MM.1S (cell line): ENCODE results near the gene CLDN25.

Experiments used
- DNase-seq: peaks from one replicate; pipeline ENCODE4 v3.0.0-alpha.2; 2015
- H2AFZ ChIP-seq: fragments of 300-600 bp; sonication (generic); 2 replicates; pipeline ENCODE4 v1.6.0; 2016; ENCODE audit warnings: antibody characterized with exemption, low read length
- H3F3A ChIP-seq: fragments of 300-600 bp; sonication (generic); 2 replicates; pipeline ENCODE4 v1.6.1; 2016; ENCODE audit warnings: mild to moderate bottlenecking, antibody characterized with exemption, low read length, moderate library complexity, mixed read lengths; ENCODE audit not compliant: insufficient read depth
- H3K27ac ChIP-seq: fragments of 300-600 bp; sonication (generic); 2 replicates; pipeline ENCODE4 v1.5.1; 2016; ENCODE audit warnings: mild to moderate bottlenecking, low read length
- H3K27me3 ChIP-seq: fragments of 300-600 bp; sonication (generic); replicated peaks from 2 replicates; pipeline ENCODE4 v1.6.0; 2016; ENCODE audit warnings: low read length; ENCODE audit not compliant: insufficient read depth
- H3K36me3 ChIP-seq: fragments of 300-600 bp; sonication (generic); replicated peaks from 2 replicates; pipeline ENCODE4 v1.6.1; 2016; ENCODE audit warnings: mild to moderate bottlenecking, low read length, mixed read lengths; ENCODE audit not compliant: insufficient read depth
- H3K4me1 ChIP-seq: fragments of 300-600 bp; sonication (generic); 2 replicates; pipeline ENCODE4 v1.6.1; 2016; ENCODE audit warnings: low read length, mixed read lengths
- H3K4me2 ChIP-seq: fragments of 300-600 bp; sonication (generic); 2 replicates; pipeline ENCODE4 v1.6.0; 2016; ENCODE audit warnings: low read depth, low read length
- H3K4me3 ChIP-seq: fragments of 300-600 bp; sonication (generic); 2 replicates; pipeline ENCODE4 v1.5.1; 2016; ENCODE audit warnings: low read length, mixed read lengths
- H3K79me2 ChIP-seq: fragments of 300-600 bp; sonication (generic); 2 replicates; pipeline ENCODE4 v1.6.1; 2016; ENCODE audit warnings: mixed run types, low read length, mixed read lengths
- H3K9ac ChIP-seq: fragments of 300-600 bp; sonication (generic); 2 replicates; pipeline ENCODE4 v1.6.1; 2016; ENCODE audit warnings: low read length, mixed read lengths
- H3K9me2 ChIP-seq: fragments of 300-600 bp; sonication (generic); replicated peaks from 2 replicates; pipeline ENCODE4 v1.6.1; 2016; ENCODE audit warnings: mild to moderate bottlenecking, low read length, mixed read lengths; ENCODE audit not compliant: insufficient read depth
- H3K9me3 ChIP-seq: fragments of 300-600 bp; sonication (generic); replicated peaks from 2 replicates; pipeline ENCODE4 v1.6.1; 2016; ENCODE audit warnings: mild to moderate bottlenecking, low read length, mixed read lengths; ENCODE audit not compliant: insufficient read depth
- H4K20me1 ChIP-seq: fragments of 300-600 bp; sonication (generic); 2 replicates; pipeline ENCODE4 v1.6.1; 2016; ENCODE audit warnings: mild to moderate bottlenecking, low read length, moderate library complexity, mixed read lengths; ENCODE audit not compliant: insufficient read depth
- EZH2 ChIP-seq: fragments of 300-600 bp; sonication (generic); optimal IDR thresholded peaks from 2 replicates; pipeline ENCODE3; 2017; ENCODE audit warnings: low read depth, mild to moderate bottlenecking, antibody characterized with exemption, low read length, mixed read lengths
- EZH2phosphoT487 ChIP-seq: fragments of 300-600 bp; sonication (generic); IDR thresholded peaks from 2 replicates; pipeline ENCODE4 v1.6.1; 2018; ENCODE audit warnings: antibody characterized with exemption, low read length
- TF ChIP-seq, protein P1 (sequence below): fragments of 300-600 bp; sonication (generic); IDR thresholded peaks from 2 replicates; pipeline ENCODE4 v1.5.1; 2016; ENCODE audit warnings: antibody characterized with exemption, low read length, mixed read lengths

Gene CLDN25

DNA sequence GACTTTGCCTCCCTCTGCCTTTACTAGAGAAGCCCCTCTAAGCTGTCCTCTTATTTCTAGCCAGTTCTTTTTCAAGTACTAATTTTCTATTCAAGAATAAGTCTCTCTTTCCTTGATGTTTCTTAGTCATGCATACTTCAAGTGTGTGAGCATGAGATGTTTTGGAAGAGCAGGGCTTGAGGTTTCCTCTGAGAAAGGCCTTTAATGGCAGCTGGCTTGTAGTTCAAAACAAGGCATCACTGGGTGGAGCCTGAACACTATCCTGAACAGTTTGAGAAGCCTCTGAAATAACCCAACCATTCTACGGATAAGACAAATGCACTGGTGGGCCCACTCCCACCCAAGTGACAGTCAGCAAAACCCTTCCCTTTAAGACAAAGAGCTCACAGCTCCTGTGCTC is 37.6 kb downstream of the CLDN25 start:
- H3K9ac ChIP-seq, result no peak overlapping the region
- no peaks in the 10 kb centered on the region for H3K9me2 ChIP-seq
- no peak overlapping the region for H2AFZ ChIP-seq
- H3K4me3 ChIP-seq, result no peak overlapping the region
- no peak for DNase-seq
- H3K79me2 ChIP-seq, result no peaks in the 10 kb centered on the region
- H3F3A ChIP-seq, result no peaks in the 10 kb centered on the region
- H3K27me3 ChIP-seq, result no peaks in the 10 kb centered on the region
- no peaks in the 10 kb centered on the region; the same call in 1 of the 2 replicates for H3K36me3 ChIP-seq
- H3K4me1 ChIP-seq, result no peaks in the 10 kb centered on the region
- H3K4me2 ChIP-seq, result no peak overlapping the region
- H3K27ac ChIP-seq, result no peak overlapping the region
- TF ChIP-seq EZH2 (no peak), EZH2phosphoT487 (no peak)
- TF ChIP-seq, protein P1, sequence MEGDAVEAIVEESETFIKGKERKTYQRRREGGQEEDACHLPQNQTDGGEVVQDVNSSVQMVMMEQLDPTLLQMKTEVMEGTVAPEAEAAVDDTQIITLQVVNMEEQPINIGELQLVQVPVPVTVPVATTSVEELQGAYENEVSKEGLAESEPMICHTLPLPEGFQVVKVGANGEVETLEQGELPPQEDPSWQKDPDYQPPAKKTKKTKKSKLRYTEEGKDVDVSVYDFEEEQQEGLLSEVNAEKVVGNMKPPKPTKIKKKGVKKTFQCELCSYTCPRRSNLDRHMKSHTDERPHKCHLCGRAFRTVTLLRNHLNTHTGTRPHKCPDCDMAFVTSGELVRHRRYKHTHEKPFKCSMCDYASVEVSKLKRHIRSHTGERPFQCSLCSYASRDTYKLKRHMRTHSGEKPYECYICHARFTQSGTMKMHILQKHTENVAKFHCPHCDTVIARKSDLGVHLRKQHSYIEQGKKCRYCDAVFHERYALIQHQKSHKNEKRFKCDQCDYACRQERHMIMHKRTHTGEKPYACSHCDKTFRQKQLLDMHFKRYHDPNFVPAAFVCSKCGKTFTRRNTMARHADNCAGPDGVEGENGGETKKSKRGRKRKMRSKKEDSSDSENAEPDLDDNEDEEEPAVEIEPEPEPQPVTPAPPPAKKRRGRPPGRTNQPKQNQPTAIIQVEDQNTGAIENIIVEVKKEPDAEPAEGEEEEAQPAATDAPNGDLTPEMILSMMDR, result no peak
- no peaks in the 10 kb centered on the region for H3K9me3 ChIP-seq
- H4K20me1 ChIP-seq, result no peaks in the 10 kb centered on the region

DNA sequence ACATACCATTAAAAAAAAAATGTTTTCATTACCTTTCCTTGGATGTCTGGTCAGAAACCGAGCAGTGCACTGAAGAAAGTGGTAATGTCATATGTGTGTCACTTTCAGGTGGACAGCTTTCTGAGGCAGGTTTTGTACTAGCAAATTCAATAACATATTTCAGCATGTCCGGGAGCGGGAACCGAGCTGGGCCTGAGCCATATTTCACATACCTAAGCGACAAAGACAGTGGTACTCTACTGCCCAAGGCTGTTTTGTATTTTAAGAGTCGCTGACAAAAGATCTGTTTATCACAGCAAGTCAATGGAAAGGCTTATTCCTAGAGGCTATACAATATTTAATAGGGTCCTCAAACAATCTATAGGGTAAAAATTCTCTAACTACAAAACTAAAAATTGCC is 38.0 kb downstream of the CLDN25 start:
- Histone ChIP-seq H3K4me1 (no peaks in the 10 kb centered on the region), H3K27ac (no peak overlapping the region), H3K27me3 (no peaks in the 10 kb centered on the region), H3K4me2 (no peak overlapping the region), H4K20me1 (no peaks in the 10 kb centered on the region), H2AFZ (no peak overlapping the region), H3K79me2 (no peaks in the 10 kb centered on the region), H3K4me3 (no peak overlapping the region), H3F3A (no peaks in the 10 kb centered on the region), H3K9me3 (no peaks in the 10 kb centered on the region), H3K36me3 (no peaks in the 10 kb centered on the region; the same call in 1 of the 2 replicates), H3K9me2 (no peaks in the 10 kb centered on the region), H3K9ac (no peak overlapping the region)
- no peak for DNase-seq
- TF ChIP-seq EZH2 (no peak), EZH2phosphoT487 (no peak)
- TF ChIP-seq, protein P1, result no peak

DNA sequence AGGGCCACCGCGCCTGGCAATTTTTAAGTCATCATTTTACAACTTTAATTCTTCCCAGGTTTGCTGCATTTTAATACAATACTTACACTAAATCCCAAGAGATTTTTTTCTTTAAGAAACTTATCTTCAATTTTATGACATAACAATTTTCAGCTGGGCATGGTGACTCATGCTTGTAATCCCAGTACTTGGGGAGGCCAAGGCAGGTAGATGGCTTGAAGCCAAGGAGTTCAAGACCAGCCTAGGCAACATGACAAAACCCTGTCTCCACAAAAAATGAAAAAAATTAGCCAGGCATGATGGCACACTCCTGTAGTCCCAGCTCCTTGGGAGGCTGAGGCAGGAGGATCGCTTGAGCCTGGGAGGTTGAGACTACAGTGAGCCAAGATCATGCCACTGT is 38.8 kb downstream of the CLDN25 start:
- Histone ChIP-seq H3K9me2 (no peaks in the 10 kb centered on the region), H3F3A (no peaks in the 10 kb centered on the region), H3K4me3 (no peak overlapping the region), H4K20me1 (no peaks in the 10 kb centered on the region), H3K36me3 (no peaks in the 10 kb centered on the region; the same call in 1 of the 2 replicates), H3K4me1 (no peaks in the 10 kb centered on the region), H3K4me2 (no peak overlapping the region), H3K9ac (no peak overlapping the region), H3K27ac (no peak overlapping the region), H3K27me3 (no peaks in the 10 kb centered on the region), H2AFZ (no peak overlapping the region), H3K9me3 (no peaks in the 10 kb centered on the region), H3K79me2 (no peaks in the 10 kb centered on the region)
- TF ChIP-seq EZH2phosphoT487 (no peak), EZH2 (no peak)
- TF ChIP-seq, protein P1, result no peak
- no peak for DNase-seq
